ENCODE results near the gene ASPDH.

The ASPDH gene

GRCh38 chr19:50494186-50495019 lies 19.3 kb downstream of the ASPDH start:
- no peak for DNase-seq

GRCh38 chr19:50493171-50493570 lies 20.5 kb downstream of the ASPDH start:
- no peak for DNase-seq

- DNase-seq = peak; percentile 8
These were observed 21.2 kb downstream of the ASPDH start for GRCh38 chr19:50492303-50493052.

- no peak for DNase-seq
These were observed 22.7 kb downstream of the ASPDH start for GRCh38 chr19:50490991-50491472.

GRCh38 chr19:50490411-50490811 lies 23.3 kb downstream of the ASPDH start:
- no peak for DNase-seq

- DNase-seq = no peak
These were observed 24.2 kb downstream of the ASPDH start for GRCh38 chr19:50489461-50490011.

GRCh38 chr19:50488389-50489194 lies 25.1 kb downstream of the ASPDH start:
- no peak for DNase-seq

GRCh38 chr19:50486823-50487515 lies 26.7 kb downstream of the ASPDH start:
- DNase-seq = peak; percentile 15

GRCh38 chr19:50485284-50485955 lies 28.3 kb downstream of the ASPDH start:
- no peak for DNase-seq

GRCh38 chr19:50482916-50483315 lies 30.8 kb downstream of the ASPDH start:
- DNase-seq = no peak

GRCh38 chr19:50482271-50482855 lies 31.4 kb downstream of the ASPDH start:
- DNase-seq = no peak

GRCh38 chr19:50481351-50482149 lies 32.2 kb downstream of the ASPDH start:
- no peak for DNase-seq

- no peak for DNase-seq
These were observed 33.2 kb downstream of the ASPDH start for GRCh38 chr19:50480281-50481111.

- no peak for DNase-seq
These were observed 33.9 kb downstream of the ASPDH start for GRCh38 chr19:50479761-50480251.

GRCh38 chr19:50478901-50479715 lies 34.6 kb downstream of the ASPDH start:
- no peak for DNase-seq

- DNase-seq = no peak
These were observed 35.8 kb downstream of the ASPDH start for GRCh38 chr19:50477751-50478515.

GRCh38 chr19:50476907-50477238 lies 36.8 kb downstream of the ASPDH start:
- DNase-seq = no peak

All from CD4-positive, alpha-beta T cell treated with Interleukin-4 for 4 hours (primary cell).